ENCODE data around the gene PACSIN1.

- TF ChIP-seq CTCF (IDR thresholded peaks at IDR 0.05) (no peak), POLR2A (IDR thresholded peaks at IDR 0.05) (no peak)
These were observed 3.3 kb upstream of the PACSIN1 start for GRCh38 chr6:34462551-34462971.
